ENCODE data around the gene CREB3L2. TPM values are rescaled to one million over a fixed set of nuclear protein-coding genes. Genes with fewer than 3 reads are reported as not detected.

CREB3L2 gene
- total and polyA plus RNA-seq, 10 of the 15 experiments (the other 5 are each of a cell fraction or from before 2014, with no cell fraction given), result 6.4 to 67.1 (median 26.2) TPM

GRCh38 chr7:137913985-137914384, 87.9 kb downstream of the CREB3L2 start:
- Histone ChIP-seq H3K27me3 (replicated peaks in 1 of 2; ENCODE audit: control insufficient read depth in 2 of 2, insufficient read depth in 2 of 2, low read length in 1 of 2) (no peaks in the 10 kb centered on the region), H3K79me2 (ENCODE audit: control insufficient read depth, insufficient read depth, low read length) (peaks cover 27% of the 10 kb centered on the region), H3K4me1 (ENCODE audit: control insufficient read depth, insufficient read depth, low read length) (peaks cover 22% of the 10 kb centered on the region), H3K4me2 (ENCODE audit: control insufficient read depth, insufficient read depth) (no peak overlapping the region), H3K9ac (ENCODE audit: control insufficient read depth, insufficient read depth, low read length) (no peak overlapping the region), H3K4me3 (no peak overlapping the region), H2AFZ (ENCODE audit: control insufficient read depth, low read depth, low read length) (no peak overlapping the region), H3K27ac (ENCODE audit: control insufficient read depth, insufficient read depth) (no peak overlapping the region), H3K36me3 (ENCODE audit: control insufficient read depth in 2 of 2, insufficient read depth in 2 of 2, low read length in 1 of 2) (peaks cover 19 to 39% of the 10 kb centered on the region in 2 experiments), H4K20me1 (ENCODE audit: control insufficient read depth, insufficient read depth) (no peaks in the 10 kb centered on the region), H3K9me3 (replicated peaks; ENCODE audit: control insufficient read depth, insufficient read depth, low read length) (no peaks in the 10 kb centered on the region)
- intact Hi-C loops (cut with micrococcal nuclease; ENCODE audit: unreplicated experiment) (no loop called here), in situ Hi-C loops (cut with MboI) (no loop called here)
- ChIA-PET RAD21 (ENCODE audit: unreplicated experiment) (interaction anchor here (4.6 kb wide), 1 partner anchor 87 kb away, joined by 41 read pairs; the partner anchor contains the start of gene CREB3L2), SMC1A (ENCODE audit: uncharacterized antibody, unreplicated experiment) (interaction anchor here (1.8 to 2.3 kb wide), 2 partner anchors 89 to 110 kb away, joined by 7 to 13 read pairs; partner anchors contain the start of gene CREB3L2), CTCF (interaction anchor here (0.6 to 20.5 kb wide), 4 partner anchors 10 to 377 kb away, joined by 3 to 704 read pairs (median 26); partner anchors contain the start of gene CREB3L2), POLR2A (no interaction called here)
- BruUV-seq (replicated peaks), result no TSS peak
- no peak for TF ChIP-seq HCFC1 (IDR thresholded peaks at IDR 0.05; ENCODE audit: low read length)
- TF ChIP-seq IKZF2 (IDR thresholded peaks at IDR 0.05), result no peak
- no peak for TF ChIP-seq EZH2 (IDR thresholded peaks at IDR 0.05; ENCODE audit: borderline replicate concordance, control insufficient read depth, low read depth, low read length)
- TF ChIP-seq CHD1 (IDR thresholded peaks at IDR 0.05; ENCODE audit: low read depth, low read length), result no peak
- no peak for TF ChIP-seq BCL11A (IDR thresholded peaks at IDR 0.05; ENCODE audit: low read depth, low read length)
- no peak for TF ChIP-seq ZNF622 (IDR thresholded peaks at IDR 0.05)
- no peak for TF ChIP-seq MXI1 (IDR thresholded peaks at IDR 0.05; ENCODE audit: low read depth, low read length)
- no peak for TF ChIP-seq YY1 (IDR thresholded peaks at IDR 0.05; ENCODE audit: low read depth, low read length)
- TF ChIP-seq ASH2L (IDR thresholded peaks at IDR 0.05; ENCODE audit: borderline replicate concordance, low read depth), result no peak
- no peak for TF ChIP-seq STAT1 (conservative IDR thresholded peaks at IDR 0.05)
- TF ChIP-seq ZNF274 (IDR thresholded peaks at IDR 0.05; ENCODE audit: insufficient read depth, insufficient read length), result no peak
- no peak for TF ChIP-seq NR2F1 (conservative IDR thresholded peaks at IDR 0.05)
- no peak for TF ChIP-seq RB1 (IDR thresholded peaks at IDR 0.05; ENCODE audit: borderline replicate concordance)
- no peak for TF ChIP-seq BACH1 (IDR thresholded peaks at IDR 0.05; ENCODE audit: borderline replicate concordance)
- no peak for TF ChIP-seq CEBPB (IDR thresholded peaks at IDR 0.05; ENCODE audit: borderline replicate concordance in 1 of 2, low read depth in 2 of 2, low read length in 2 of 2)
- TF ChIP-seq IRF4 (IDR thresholded peaks at IDR 0.05; ENCODE audit: low read depth, low read length), result no peak
- WGBS (ENCODE audit: insufficient coverage, insufficient replicate concordance, low lambda C conversion rate, missing lambda C conversion rate), result 88% methylated on average over 4 of the region's 4 CpGs
- no peak for DNase-seq (ENCODE audit: low read depth, low spot score)
- no peak for ATAC-seq
- no peak for FAIRE-seq

All from GM12878 (cell line).